Putamen (tissue), 1 donor: ENCODE results near the gene FBXL5.

Experiments
- DNase-seq: peaks from one replicate; pipeline ENCODE4 v3.0.0-alpha.2; 2016; ENCODE audit warnings: low spot score

The FBXL5 gene, protein sequence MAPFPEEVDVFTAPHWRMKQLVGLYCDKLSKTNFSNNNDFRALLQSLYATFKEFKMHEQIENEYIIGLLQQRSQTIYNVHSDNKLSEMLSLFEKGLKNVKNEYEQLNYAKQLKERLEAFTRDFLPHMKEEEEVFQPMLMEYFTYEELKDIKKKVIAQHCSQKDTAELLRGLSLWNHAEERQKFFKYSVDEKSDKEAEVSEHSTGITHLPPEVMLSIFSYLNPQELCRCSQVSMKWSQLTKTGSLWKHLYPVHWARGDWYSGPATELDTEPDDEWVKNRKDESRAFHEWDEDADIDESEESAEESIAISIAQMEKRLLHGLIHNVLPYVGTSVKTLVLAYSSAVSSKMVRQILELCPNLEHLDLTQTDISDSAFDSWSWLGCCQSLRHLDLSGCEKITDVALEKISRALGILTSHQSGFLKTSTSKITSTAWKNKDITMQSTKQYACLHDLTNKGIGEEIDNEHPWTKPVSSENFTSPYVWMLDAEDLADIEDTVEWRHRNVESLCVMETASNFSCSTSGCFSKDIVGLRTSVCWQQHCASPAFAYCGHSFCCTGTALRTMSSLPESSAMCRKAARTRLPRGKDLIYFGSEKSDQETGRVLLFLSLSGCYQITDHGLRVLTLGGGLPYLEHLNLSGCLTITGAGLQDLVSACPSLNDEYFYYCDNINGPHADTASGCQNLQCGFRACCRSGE

DNA sequence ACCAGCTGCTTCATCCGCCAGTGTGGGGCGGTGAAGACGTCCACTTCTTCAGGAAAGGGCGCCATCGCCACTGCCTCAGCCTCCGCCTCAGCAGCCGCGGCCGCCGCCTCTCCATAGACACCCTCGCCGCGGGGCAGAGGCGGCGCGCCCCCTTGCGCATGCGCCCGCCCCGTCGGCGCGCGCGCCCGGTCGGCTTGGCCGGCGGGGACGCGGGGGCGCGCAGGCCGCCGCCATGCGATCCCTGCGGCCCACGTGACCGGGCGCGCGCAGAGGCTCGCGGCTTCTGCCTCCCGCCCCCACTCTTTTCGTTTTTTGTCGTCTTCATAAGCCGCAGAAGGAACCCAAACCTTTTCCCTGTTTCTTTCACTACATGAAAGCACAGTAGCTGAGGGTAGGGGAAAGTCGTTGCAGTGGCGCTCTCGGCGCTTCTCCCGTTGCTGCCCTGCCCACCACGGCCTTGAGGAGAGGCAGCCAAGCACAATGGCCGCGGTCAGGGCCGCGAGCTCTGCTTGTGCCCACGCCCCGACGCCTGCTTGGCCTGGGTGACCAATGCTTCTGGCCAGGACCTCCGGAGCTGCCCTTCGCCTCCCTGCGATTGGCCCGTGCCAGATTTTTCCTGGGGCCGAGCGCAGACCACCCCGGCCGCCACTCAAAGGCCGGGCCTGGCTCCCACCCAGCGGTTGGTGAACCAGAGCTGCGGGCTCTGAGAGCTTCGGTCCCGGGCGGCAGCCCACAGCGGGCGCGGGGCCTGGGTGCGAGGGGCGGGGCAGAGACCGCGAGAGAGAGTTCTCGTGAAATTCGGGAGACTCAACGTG lies at the start of gene FBXL5:
TSS of gene FBXL5 (minus strand) at position 135 of the 815 bp plus-strand sequence. CDS start at position 65, 70 bp downstream.
- peak; percentile 92 for DNase-seq

DNA sequence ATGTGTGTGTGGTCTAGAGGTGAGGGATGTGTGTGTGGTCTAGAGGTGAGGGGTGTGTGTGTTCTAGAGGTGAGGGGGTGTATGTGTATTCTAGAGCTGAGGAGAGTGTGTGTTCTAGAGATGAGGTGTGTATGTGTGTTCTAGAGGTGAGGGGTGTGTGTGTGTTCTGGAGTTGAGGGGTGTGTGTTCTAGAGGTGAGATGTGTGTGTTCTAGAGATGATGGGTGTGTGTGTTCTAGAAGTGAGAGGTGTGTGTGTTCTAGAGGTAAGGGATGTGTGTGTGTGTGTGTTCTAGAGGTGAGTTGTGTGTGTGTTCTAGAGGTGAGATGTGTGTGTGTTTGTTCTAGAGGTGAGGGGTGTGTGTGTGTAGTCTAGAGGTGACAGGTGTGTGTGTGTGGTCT lies 49.0 kb upstream of the FBXL5 start:
- no peak for DNase-seq

DNA sequence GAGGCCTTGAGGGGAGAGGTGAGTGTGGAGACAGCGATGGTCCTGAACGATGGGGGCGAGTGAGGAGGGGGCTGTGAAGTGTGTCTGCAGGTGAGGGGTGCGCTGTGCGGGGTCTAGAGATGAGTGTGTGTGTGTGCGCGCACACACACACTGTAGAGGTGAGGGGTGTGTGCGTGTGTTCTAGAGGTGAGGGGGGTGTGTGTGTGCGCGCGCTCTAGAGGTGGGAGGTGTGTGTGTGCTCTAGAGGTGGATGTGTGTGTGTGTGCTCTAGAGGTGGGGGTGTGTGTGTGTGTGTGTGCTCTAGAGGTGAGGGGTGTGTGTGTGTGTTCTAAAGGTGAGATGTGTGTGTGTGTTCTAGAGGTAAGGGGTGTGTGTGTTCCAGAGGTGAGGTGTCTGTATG lies 48.3 kb upstream of the FBXL5 start:
- no peak for DNase-seq

DNA sequence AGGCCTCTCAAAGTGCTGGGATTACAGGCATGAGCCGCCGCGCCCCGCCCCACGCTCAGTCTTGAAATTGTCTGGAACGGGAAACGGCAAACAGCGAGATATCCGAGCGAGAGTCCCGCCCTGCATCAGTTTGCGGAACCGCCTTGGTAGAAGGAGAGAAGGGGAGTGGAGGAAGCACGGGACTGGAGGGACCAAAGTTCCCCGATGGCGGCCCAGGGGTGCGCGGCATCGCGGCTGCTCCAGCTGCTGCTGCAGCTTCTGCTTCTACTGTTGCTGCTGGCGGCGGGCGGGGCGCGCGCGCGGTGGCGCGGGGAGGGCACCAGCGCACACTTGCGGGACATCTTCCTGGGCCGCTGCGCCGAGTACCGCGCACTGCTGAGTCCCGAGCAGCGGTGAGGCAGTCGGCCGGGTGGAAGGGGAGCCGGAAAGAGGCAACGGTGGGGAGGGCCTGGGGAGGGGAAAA lies 47.8 kb upstream of the FBXL5 start, which contains the start of gene BST1:
TSS of gene BST1 (plus strand) at position 125 of the 463 bp plus-strand sequence. CDS start at position 205, 80 bp downstream.
- no peak for DNase-seq

DNA sequence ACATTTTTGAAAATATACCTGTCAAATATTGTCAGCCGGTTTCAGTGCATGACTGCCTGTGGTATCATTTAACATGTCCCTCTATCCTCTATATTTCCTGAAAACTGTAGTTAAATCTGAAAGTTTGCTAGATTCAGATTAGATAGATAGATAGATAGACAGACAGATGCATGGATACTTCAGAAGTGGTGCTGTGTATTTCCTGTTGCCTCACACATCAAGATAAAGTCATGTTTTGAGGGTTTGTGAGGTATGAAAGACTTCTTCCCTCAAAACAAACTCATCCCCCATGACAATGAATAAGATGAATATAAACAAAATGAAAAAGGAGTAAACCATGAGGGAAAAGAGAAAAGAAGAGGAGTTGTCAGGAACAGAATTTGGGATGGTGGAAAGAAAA lies 41.7 kb upstream of the FBXL5 start:
- DNase-seq = no peak

DNA sequence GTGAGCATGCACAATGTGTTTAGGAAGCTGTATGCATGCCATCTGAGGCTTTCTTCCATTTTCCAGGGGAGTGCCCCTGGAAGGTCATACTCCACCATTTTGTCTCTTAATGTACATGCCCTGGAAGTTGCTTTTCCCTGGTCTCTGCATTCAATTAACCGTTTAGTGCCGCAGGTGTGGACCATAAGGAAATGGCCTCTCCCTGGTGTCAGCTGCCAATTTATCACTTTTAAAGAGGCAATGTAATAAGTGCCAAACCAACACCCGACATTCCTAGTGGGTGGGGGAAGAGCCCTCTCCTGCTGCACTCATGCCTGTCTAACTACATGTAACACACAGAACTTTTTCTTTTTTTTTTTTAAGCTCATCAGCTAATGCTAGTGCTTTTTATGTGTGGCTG lies 40.6 kb upstream of the FBXL5 start:
- no peak for DNase-seq

DNA sequence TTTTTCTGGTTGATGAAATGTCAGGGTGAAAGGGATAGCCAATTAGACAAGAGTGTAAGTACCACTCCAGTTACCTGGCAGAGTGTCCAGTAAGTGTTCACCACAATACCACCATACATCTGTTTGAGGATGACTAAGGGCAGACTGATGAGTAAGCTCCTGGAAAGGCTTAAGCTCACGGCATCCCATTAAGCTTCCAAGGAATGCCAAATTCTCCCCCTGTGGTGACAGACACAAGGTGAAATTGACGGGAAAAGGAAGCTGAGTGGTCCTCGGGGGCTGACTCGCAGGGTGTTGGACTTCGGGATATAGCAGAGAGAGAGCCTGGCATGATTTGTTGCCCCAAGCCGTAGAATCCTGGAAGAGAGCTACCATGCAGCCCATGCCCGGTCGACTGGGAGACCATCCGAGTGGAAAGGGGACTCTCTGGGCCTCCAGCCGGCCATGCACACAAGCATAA lies 40.1 kb upstream of the FBXL5 start:
- no peak for DNase-seq

DNA sequence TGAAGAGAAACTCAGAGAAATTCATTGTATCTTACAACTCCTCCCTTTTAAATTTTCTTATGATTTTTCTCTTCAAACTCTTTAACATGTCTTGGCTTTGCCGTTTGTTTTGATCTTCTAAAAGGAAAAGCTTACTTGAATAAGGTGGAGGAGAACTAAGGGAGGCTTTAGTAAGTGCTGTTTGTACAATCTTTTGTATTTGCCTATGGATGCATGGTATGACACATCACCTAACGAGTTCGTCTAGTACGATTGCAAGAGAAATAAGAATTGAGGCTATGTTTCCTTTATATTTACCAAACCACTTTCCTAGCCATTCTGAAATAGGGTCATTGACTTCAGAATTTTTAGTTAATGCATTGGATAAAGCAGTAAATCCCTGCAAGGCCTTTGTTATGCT lies 39.3 kb upstream of the FBXL5 start:
- DNase-seq = no peak

DNA sequence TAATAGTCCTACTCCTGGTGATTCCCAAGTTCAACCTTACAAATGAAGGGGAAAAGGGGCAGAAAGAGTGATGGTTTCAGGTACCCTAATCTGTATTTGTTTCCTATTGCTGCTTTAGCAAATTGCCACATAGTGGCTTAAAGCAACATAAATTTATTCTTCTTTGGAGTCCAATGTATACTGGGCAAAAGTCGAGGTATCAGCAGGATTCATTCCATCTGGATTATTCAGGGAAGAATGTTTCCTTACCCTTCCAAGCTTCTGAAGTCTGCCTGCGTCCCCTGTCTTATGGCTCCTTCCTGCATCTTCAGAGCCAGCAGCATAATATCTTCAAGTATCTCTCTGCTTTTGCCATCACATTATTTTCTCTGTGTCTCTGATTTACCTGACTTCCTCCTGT lies 37.4 kb upstream of the FBXL5 start:
- DNase-seq = no peak

DNA sequence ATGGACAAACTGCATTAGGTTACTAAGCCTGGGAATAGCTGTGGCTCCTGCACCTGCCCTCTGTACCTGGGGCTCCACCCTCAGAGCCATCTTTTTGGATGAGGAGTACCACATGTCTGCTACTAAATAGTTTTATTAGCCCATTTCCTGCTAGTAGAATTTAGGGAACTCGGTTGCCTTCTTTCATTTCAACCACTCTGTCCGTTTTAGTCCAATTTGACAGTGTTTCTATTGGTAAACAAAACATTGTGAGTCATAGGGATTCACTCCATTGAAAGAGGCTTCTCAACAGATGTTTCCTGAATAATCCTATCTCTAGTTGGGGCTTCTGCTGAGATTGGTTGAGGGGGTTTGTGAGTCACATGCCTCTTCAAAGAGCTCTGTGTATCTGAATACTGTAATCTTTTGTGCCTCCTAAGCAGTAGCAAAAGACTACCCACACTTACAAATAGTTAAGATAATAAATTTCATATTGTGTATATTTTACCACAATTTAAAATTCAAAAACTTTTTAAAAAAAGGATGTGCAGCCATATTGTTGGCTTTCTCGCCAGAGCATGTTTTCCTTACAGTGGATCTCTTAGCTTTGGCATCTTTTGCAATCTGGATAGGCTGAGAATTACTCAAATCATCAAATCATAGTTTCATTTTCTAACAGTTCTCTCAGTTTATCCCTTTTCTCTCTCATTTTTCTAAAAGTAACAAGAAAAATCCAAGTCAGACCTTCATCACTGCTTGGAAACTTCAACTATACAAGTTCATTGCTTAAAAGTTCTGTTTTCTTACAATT lies 36.4 kb upstream of the FBXL5 start:
- DNase-seq = peak; percentile 63

DNA sequence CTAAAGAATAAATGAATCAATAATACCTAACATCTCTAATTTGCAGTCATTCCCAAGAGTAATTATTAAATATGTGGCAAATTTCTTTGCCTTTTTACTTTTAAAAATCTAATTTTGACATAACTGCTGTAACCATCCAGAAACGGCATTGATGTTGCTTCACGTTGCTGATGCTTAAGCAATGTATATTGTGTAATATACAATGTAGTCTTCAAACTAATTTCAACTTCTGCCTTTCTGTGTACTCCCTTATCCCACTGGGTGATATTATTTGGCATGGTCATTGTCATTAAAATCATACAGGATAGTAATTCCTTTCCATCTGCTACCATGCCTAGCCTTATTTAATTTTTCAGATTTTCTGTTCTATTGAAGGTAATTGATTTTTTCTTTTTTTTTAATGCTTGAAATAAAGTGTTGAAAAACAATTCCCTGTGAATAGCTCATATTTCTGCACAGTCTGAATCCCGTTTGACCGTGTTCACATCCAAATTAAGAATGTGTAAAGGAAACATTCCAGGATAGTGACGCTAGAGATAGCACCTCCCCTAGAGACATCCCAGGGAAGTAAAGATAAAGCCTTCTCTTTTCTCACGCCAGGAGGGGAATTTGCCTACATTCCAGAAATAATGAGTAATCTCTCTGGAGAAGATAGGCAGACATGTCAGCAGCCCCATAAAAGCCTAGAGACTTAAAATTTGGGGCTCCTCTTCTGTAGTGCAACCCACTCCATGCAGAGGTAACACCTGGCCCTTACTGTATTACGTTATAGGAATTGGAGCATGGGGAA lies 35.1 kb upstream of the FBXL5 start:
- no peak for DNase-seq

DNA sequence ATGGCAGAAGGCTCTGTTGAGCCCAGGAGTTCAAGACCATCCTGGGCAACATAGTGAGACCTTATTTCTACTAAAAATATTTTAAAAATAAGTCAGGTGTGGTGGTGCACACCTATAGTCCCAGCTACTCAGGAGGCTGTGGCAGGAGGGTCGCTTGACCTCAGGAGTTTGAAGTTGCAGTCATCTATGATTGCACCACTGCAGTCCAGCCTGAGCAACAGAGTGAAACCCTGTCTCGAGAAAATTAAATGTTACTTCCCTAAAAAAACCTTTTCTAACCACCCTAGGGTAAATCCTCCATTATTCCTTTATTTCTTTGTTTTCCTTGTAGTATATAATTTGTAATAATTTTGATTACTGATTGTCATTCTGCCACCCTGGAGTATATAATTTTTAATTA lies 34.4 kb upstream of the FBXL5 start:
- no peak for DNase-seq

DNA sequence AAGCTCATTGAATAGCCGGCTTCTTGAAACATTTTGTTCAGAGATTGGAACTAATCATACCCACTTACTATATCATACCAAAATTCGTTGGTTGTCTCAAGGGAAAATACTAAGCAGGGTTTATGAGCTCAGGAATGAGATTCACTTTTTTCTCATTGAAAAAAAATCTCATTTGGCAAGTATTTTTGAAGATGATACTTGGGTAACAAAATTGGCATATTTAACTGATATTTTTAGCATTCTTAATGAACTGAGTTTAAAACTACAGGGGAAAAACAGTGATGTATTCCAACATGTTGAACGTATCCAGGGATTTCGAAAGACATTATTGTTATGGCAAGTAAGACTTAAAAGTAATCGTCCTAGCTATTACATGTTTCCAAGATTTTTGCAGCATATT lies 32.9 kb upstream of the FBXL5 start:
- DNase-seq = no peak

DNA sequence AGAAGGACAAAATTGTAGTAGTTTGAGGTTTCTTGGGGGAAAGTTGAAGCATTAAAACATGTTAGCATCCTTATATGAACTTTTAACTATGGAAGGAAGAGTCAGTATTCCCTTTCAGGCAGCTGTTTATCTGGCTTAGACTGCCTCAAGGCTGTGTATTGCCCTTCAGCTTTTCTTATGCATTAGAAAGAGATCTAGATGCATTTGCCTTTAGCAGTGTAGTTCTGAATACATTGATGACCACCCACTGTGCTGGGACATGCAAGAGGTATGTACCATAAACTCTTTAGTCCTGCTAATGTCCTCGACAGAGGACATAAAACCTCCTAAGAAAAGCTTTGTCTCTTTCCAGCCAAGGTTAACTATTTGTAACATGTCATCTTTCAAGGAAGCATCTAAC lies 29.3 kb upstream of the FBXL5 start:
- no peak for DNase-seq

DNA sequence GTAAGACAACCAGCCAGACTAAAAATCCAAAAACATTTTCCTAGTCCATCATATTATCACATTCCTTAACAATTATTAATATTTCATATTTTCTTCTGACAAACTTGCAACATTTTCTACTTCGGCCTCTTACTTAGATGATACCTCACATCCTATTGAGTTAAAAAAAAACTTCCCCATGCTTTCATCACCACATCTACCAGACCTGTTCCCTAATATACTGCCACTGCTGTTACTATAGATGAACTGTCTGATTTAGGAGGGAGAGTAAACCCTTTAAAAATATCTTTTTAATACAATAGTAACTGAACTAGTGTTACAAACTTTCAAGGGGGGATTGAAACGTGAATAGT lies 28.0 kb upstream of the FBXL5 start:
- no peak for DNase-seq

DNA sequence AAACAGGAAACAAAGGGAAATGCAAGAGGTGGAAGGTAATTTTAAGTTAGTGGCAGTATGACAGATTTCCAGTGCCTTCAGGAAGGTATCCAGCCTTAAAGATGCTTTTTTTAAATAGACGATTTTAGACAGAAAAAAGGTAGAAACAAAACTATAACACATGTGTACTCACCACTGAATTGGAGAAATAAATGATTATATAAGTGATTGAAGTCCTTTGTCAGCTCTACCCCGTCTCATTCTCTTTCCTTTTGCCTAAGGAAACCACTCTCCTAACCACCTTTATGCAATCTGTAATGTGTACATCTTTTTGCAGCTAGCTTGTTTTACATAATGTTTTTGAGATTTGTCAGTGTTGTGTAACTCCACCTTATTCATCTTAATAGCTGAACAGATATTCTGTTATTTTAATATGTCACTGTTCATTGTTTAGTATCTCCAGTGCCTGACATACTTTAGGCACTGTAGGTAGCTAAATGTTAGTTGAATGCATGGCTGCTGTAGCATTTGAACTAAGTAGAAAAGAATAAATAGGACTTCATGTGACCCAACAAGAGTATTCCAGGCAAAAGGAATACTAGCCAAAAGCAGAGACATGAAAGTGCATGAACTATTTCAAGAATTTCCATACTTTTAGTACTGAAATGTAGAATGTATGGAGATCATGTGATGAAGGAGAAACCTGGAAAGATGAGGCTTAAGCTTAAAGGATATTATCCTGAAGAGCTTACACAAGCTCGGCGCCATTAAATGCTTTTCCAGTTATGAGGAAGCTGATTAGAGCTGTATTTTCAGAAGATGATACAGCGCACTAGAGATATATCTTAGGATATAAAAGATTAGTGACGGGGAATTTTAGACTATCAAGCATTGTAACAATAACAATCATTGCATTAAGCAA lies 27.3 kb upstream of the FBXL5 start:
- DNase-seq = peak; percentile 22

DNA sequence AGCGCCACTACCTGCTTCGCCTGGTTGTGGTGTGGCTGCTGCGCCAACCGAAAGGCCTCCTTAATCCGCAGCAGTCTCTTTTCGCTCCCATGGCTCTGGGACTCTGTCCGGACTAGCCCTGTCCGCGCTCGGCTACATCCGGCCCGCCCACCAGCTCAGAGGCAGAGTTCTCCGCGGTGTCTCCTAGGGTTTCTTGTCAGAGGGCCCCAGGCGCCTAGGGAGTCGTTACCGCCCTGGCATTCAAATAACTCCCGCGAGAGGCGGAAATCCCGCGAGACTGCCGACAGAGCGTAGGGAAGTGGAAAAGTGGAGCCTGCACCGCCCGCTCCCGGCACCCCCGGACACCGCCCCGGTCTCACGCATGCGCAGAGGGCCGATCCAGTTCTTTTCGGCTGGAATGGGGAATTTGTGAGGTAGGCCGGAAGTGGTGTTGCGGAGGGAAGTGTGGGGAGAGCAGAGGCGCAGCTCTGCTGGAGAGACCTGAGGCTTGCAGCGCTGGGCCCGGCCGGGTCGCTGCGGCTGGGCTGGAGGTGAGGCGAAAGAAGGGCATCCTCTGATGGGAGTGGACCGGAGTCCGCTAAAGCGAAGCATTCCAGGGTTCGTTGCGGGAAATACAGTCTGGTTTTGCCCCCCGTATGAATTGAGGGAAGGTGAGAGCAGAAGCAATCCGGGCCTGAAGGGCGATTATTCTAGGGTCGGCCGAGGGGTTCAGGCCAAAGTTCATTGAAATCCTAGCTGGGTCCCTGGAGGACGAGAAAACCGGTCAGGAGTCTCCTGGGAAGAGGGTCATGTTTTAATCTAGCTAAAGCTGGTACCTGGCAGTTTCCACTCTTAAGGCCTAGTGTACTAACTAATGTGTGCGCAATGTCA lies 26.4 kb upstream of the FBXL5 start, which contains the start of gene FAM200B:
TSS of gene FAM200B (plus strand) at position 456 of the 870 bp plus-strand sequence. CDS start 5,151 bp downstream, outside the sequence.
- DNase-seq = peak; percentile 98

DNA sequence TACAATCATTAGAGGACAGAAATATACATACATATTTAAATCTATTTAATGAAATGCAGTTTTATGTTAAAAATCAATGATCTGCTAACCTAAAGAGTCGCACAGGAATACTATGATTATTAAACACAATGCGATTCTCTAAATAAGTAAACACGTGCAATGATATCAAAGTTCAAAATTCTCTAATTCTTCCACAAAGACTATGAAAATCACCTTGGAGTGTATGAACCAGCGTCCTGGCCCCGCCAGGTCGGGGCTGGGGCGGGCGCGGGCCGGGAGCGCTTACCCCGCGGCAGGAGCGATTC lies 25.9 kb upstream of the FBXL5 start:
- no peak for DNase-seq

DNA sequence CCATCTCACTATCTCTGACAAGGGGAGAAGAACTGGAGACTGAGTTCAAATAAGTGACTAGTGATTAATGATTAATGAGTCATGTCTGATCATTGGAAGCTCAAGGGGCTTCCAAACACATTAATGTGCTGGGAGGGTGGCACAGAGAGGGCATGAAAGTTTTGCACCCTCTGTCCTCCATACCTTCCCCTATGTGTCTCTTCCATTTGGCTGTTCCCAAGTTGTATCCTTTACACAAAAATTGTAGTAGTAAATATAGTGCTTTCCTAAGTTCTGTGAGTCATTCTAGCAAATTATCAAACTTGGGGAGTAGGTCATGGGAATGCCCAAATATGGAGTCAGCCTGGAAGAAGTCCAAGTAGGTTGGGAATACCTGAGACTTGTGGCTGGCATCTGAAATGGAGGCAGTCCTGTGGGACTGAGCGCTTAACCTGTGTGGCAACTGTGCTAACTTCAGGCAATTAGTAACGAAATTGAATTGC lies 22.4 kb upstream of the FBXL5 start:
- DNase-seq = no peak
